ENCODE measurements around the gene KXD1. TPM values are rescaled to one million over a fixed set of nuclear protein-coding genes. Genes with fewer than 3 reads are reported as not detected.
A peak's percentile ranks its signal among the peaks of the same experiment; 100 is the strongest.
"Not testable (repeated sequence)": the region's sequence is repeated elsewhere in the genome, so short reads cannot be mapped to it uniquely, and the experiment has no call there.

Gene KXD1
- total RNA-seq, 1 donor from 2014 or later: 97.2 TPM

GRCh38 chr19:18571564-18572344 lies 14.1 kb downstream of the KXD1 start, which contains the start of gene UBA52:
TSS of gene UBA52 (plus strand) at chr19:18571857. CDS start at chr19:18573301, 1,444 bp downstream.
- peak; percentile 99 for DNase-seq (ENCODE audit: low spot score)
- ATAC-seq: peak; percentile 97
- intact Hi-C loops (cut with DNase I): no loop called here

- intact Hi-C loops (cut with DNase I): no loop called here
- DNase-seq (ENCODE audit: low spot score): no peak
- ATAC-seq: no peak
These were observed 17.1 kb downstream of the KXD1 start for GRCh38 chr19:18574691-18575291.

GRCh38 chr19:18576383-18576782 lies 18.7 kb downstream of the KXD1 start:
- intact Hi-C loops (cut with DNase I): no loop called here
- no peak for ATAC-seq
- no peak for DNase-seq (ENCODE audit: low spot score)

GRCh38 chr19:18577365-18577914 lies 19.8 kb downstream of the KXD1 start:
- intact Hi-C loops (cut with DNase I): no loop called here
- DNase-seq (ENCODE audit: low spot score) (no peak), ATAC-seq (no peak)

GRCh38 chr19:18580311-18580710 lies 22.6 kb downstream of the KXD1 start:
- DNase-seq (ENCODE audit: low spot score) (no peak), ATAC-seq (no peak)
- intact Hi-C loops (cut with DNase I): no loop called here

GRCh38 chr19:18586306-18586705 lies 28.6 kb downstream of the KXD1 start:
- intact Hi-C loops (cut with DNase I): no loop called here
- ATAC-seq (no peak), DNase-seq (ENCODE audit: low spot score) (no peak)

- DNase-seq (ENCODE audit: low spot score): no peak
- intact Hi-C loops (cut with DNase I): no loop called here
- ATAC-seq: no peak
These were observed 29.9 kb downstream of the KXD1 start for GRCh38 chr19:18587561-18587960.

- ATAC-seq (no peak), DNase-seq (ENCODE audit: low spot score) (no peak)
- intact Hi-C loops (cut with DNase I): no loop called here
These were observed 30.4 kb downstream of the KXD1 start for GRCh38 chr19:18587962-18588610.

- ATAC-seq (peak; percentile 78), DNase-seq (ENCODE audit: low spot score) (peak; percentile 91)
- intact Hi-C loops (cut with DNase I): no loop called here
These were observed 31.1 kb downstream of the KXD1 start, which contains the start of gene REX1BD for GRCh38 chr19:18588611-18589379. TSS of gene REX1BD (plus strand) at chr19:18588798. CDS start at chr19:18588802, 4 bp downstream.

GRCh38 chr19:18589380-18590272 lies 32.0 kb downstream of the KXD1 start:
- intact Hi-C loops (cut with DNase I): loop anchor here (5.0 to 10.0 kb wide), 2 partner anchors 85 to 258 kb away; no protein-coding TSS in a partner anchor
- DNase-seq (ENCODE audit: low spot score): peak; percentile 82

GRCh38 chr19:18590273-18591272 lies 32.9 kb downstream of the KXD1 start:
- DNase-seq (ENCODE audit: low spot score) (peak; percentile 82), ATAC-seq (peak; percentile 63)
- intact Hi-C loops (cut with DNase I): loop anchor here (5.0 to 10.0 kb wide), 2 partner anchors 84 to 257 kb away; no protein-coding TSS in a partner anchor

More at GRCh38 chr19:18589380-18590272, 32.0 kb downstream of the KXD1 start:
- ATAC-seq: peak; percentile 60

GRCh38 chr19:18591735-18592385 lies 34.2 kb downstream of the KXD1 start:
- DNase-seq (ENCODE audit: low spot score): no peak
- peak; percentile 3 for ATAC-seq
- intact Hi-C loops (cut with DNase I): loop anchor here (5.0 to 10.0 kb wide), 2 partner anchors 83 to 255 kb away; no protein-coding TSS in a partner anchor

GRCh38 chr19:18592732-18593131 lies 35.1 kb downstream of the KXD1 start:
- not testable (repeated sequence) for ATAC-seq; DNase-seq (ENCODE audit: low spot score)
- intact Hi-C loops (cut with DNase I): loop anchor here (5.0 to 10.0 kb wide), 2 partner anchors 82 to 255 kb away; no protein-coding TSS in a partner anchor

GRCh38 chr19:18593367-18594095 lies 35.9 kb downstream of the KXD1 start:
- intact Hi-C loops (cut with DNase I): loop anchor here (5.0 to 10.0 kb wide), 2 partner anchors 81 to 254 kb away; no protein-coding TSS in a partner anchor
- no peak for DNase-seq (ENCODE audit: low spot score)
- ATAC-seq: no peak
